ENCODE results near the gene SND1. TPM values are rescaled to one million over a fixed set of nuclear protein-coding genes. Genes with fewer than 3 reads are reported as not detected.

Gene SND1
- total and polyA plus RNA-seq, 2 donors (not counting 1 experiment from before 2014, with no cell fraction given): 44.4 to 165 TPM

GRCh38 chr7:127937066-127937680 lies 285.2 kb downstream of the SND1 start:
- ChIA-PET CTCF (no interaction called here), POLR2A (no interaction called here)
- H3K27me3 ChIP-seq (replicated peaks in 1 of 4; ENCODE audit: control extremely low read depth in 1 of 4, control insufficient read depth in 3 of 4, insufficient read depth in 4 of 4, low read length in 3 of 4): no peaks in the 10 kb centered on the region
- H3K36me3 ChIP-seq (replicated peaks in 1 of 2; ENCODE audit: control extremely low read depth in 1 of 2, control insufficient read depth in 1 of 2, extremely low read depth in 1 of 2, insufficient read depth in 2 of 2, low read length in 1 of 2): peaks cover 0 to 31% of the 10 kb centered on the region in 2 experiments
- ATAC-seq (ENCODE audit: low read depth) (no peak), DNase-seq (no peak)
- no peaks in the 10 kb centered on the region for H4K20me1 ChIP-seq (ENCODE audit: control insufficient read depth, insufficient read depth, low read length, poor library complexity, severe bottlenecking)
- no peak overlapping the region for H3K4me3 ChIP-seq (ENCODE audit: control extremely low read depth in 1 of 5, extremely low read depth in 1 of 5, insufficient read depth in 1 of 5, low read depth in 2 of 5, low read length in 4 of 5)
- 100% methylated on average over 1 of the region's 3 CpGs for WGBS (ENCODE audit: insufficient coverage)
- TF ChIP-seq CTCF (IDR thresholded peaks at IDR 0.05): no peak
- no peak for TF ChIP-seq EZH2 (IDR thresholded peaks at IDR 0.05; ENCODE audit: borderline replicate concordance, insufficient read depth, low read depth, low read length, poor library complexity, severe bottlenecking)
- H3K79me2 ChIP-seq (ENCODE audit: control insufficient read depth, insufficient read depth, low read length): peaks cover 21% of the 10 kb centered on the region
- Mint-ChIP-seq H3K27ac (no peak overlapping the region), H3K27me3 (no peaks in the 10 kb centered on the region), H3K4me1 (peaks cover 51% of the 10 kb centered on the region), H3K9me3 (ENCODE audit: insufficient read depth) (no peaks in the 10 kb centered on the region), H3K4me3 (no peak overlapping the region)
- no peaks in the 10 kb centered on the region for H3K9me3 ChIP-seq (ENCODE audit: control extremely low read depth in 1 of 3, control insufficient read depth in 2 of 3, insufficient read depth in 1 of 3, low read length in 2 of 3)
- no peak overlapping the region for H3K4me2 ChIP-seq (replicated peaks; ENCODE audit: low read depth, low read length, poor library complexity, severe bottlenecking)
- H3K9ac ChIP-seq (ENCODE audit: low read length): no peak overlapping the region
- H3K4me1 ChIP-seq (ENCODE audit: control insufficient read depth in 2 of 2, insufficient read depth in 2 of 2, low read length in 2 of 2): peaks cover 0 to 19% of the 10 kb centered on the region in 2 donors
- intact Hi-C loops (cut with micrococcal nuclease): no loop called here
- no peak overlapping the region for H3K27ac ChIP-seq (ENCODE audit: low read length in 2 of 2)
- H2AFZ ChIP-seq (ENCODE audit: insufficient read depth, low read depth, low read length, poor library complexity, severe bottlenecking): no peak overlapping the region

- no peak overlapping the region for H3K9ac ChIP-seq (ENCODE audit: low read length)
- H3K4me3 Mint-ChIP-seq: no peak overlapping the region
- no peak overlapping the region for H3K27ac Mint-ChIP-seq
- no peaks in the 10 kb centered on the region for H3K9me3 ChIP-seq (ENCODE audit: control extremely low read depth in 1 of 3, control insufficient read depth in 2 of 3, insufficient read depth in 1 of 3, low read length in 2 of 3)
- ChIA-PET CTCF (no interaction called here), POLR2A (no interaction called here)
- ATAC-seq (ENCODE audit: low read depth) (no peak), DNase-seq (no peak)
- H3K27me3 Mint-ChIP-seq: no peaks in the 10 kb centered on the region
- no peaks in the 10 kb centered on the region for H4K20me1 ChIP-seq (ENCODE audit: control insufficient read depth, insufficient read depth, low read length, poor library complexity, severe bottlenecking)
- WGBS (ENCODE audit: insufficient coverage): 100% methylated on average over 1 of the region's 2 CpGs
- H3K4me2 ChIP-seq (replicated peaks; ENCODE audit: low read depth, low read length, poor library complexity, severe bottlenecking): no peak overlapping the region
- no peaks in the 10 kb centered on the region for H3K27me3 ChIP-seq (replicated peaks in 1 of 4; ENCODE audit: control extremely low read depth in 1 of 4, control insufficient read depth in 3 of 4, insufficient read depth in 4 of 4, low read length in 3 of 4)
- TF ChIP-seq CTCF (IDR thresholded peaks at IDR 0.05) (no peak), EZH2 (IDR thresholded peaks at IDR 0.05; ENCODE audit: borderline replicate concordance, insufficient read depth, low read depth, low read length, poor library complexity, severe bottlenecking) (no peak)
- H3K4me1 Mint-ChIP-seq: peaks cover 46% of the 10 kb centered on the region
- H3K27ac ChIP-seq (ENCODE audit: low read length in 2 of 2): no peak overlapping the region
- no peak overlapping the region for H3K4me3 ChIP-seq (ENCODE audit: control extremely low read depth in 1 of 5, extremely low read depth in 1 of 5, insufficient read depth in 1 of 5, low read depth in 2 of 5, low read length in 4 of 5)
- H3K79me2 ChIP-seq (ENCODE audit: control insufficient read depth, insufficient read depth, low read length): peaks cover 16% of the 10 kb centered on the region
- H3K36me3 ChIP-seq (replicated peaks in 1 of 2; ENCODE audit: control extremely low read depth in 1 of 2, control insufficient read depth in 1 of 2, extremely low read depth in 1 of 2, insufficient read depth in 2 of 2, low read length in 1 of 2): peaks cover 5 to 33% of the 10 kb centered on the region in 2 experiments
- no peaks in the 10 kb centered on the region for H3K9me3 Mint-ChIP-seq (ENCODE audit: insufficient read depth)
- H3K4me1 ChIP-seq (ENCODE audit: control insufficient read depth in 2 of 2, insufficient read depth in 2 of 2, low read length in 2 of 2): peaks cover 0 to 21% of the 10 kb centered on the region in 2 donors
- no peak overlapping the region for H2AFZ ChIP-seq (ENCODE audit: insufficient read depth, low read depth, low read length, poor library complexity, severe bottlenecking)
- intact Hi-C loops (cut with micrococcal nuclease): no loop called here
Observed at GRCh38 chr7:127938588-127938987, 286.6 kb downstream of the SND1 start.

Measured in B cell (primary cell).